GM23248 (cell line): ENCODE measurements around the gene GHR. TPM values are rescaled to one million over a fixed set of nuclear protein-coding genes. Genes with fewer than 3 reads are reported as not detected.

Source experiments
- DNase-seq: peaks from one replicate; pipeline ENCODE4 v3.0.0-alpha.2; 2015
- H2AFZ ChIP-seq: fragments of 200-600 bp; sonication (generic); 2 replicates; pipeline ENCODE4 v1.6.1; 2016; ENCODE audit warnings: antibody characterized with exemption
- H3F3A ChIP-seq: fragments of 200-600 bp; sonication (generic); 2 replicates; pipeline ENCODE4 v1.6.1; 2016; ENCODE audit warnings: mild to moderate bottlenecking, antibody characterized with exemption, mixed run types; ENCODE audit not compliant: insufficient read depth
- H3K27ac ChIP-seq: fragments of 200-600 bp; sonication (generic); 2 replicates; pipeline ENCODE4 v1.5.1; 2016; ENCODE audit warnings: mild to moderate bottlenecking
- H3K27me3 ChIP-seq: fragments of 200-600 bp; sonication (generic); replicated peaks from 2 replicates; pipeline ENCODE4 v1.6.1; 2016; ENCODE audit warnings: mild to moderate bottlenecking; ENCODE audit not compliant: insufficient read depth
- H3K36me3 ChIP-seq: fragments of 200-600 bp; sonication (generic); 2 replicates; pipeline ENCODE4 v1.6.1; 2016; ENCODE audit warnings: low read depth, mild to moderate bottlenecking
- H3K4me1 ChIP-seq: fragments of 200-600 bp; sonication (generic); 2 replicates; pipeline ENCODE4 v1.6.1; 2016; ENCODE audit warnings: mild to moderate bottlenecking; ENCODE audit not compliant: insufficient read depth
- H3K4me2 ChIP-seq: fragments of 200-600 bp; sonication (generic); one replicate; pipeline ENCODE4 v1.6.1; 2016; ENCODE audit warnings: mild to moderate bottlenecking; ENCODE audit not compliant: unreplicated experiment
- H3K4me3 ChIP-seq: fragments of 200-600 bp; sonication (generic); 2 replicates; pipeline ENCODE4 v1.5.1; 2016; ENCODE audit warnings: mild to moderate bottlenecking
- H3K79me2 ChIP-seq: fragments of 200-600 bp; sonication (generic); 2 replicates; pipeline ENCODE4 v1.6.1; 2016; ENCODE audit warnings: mild to moderate bottlenecking; ENCODE audit not compliant: insufficient read depth
- H3K9ac ChIP-seq: fragments of 200-600 bp; sonication (generic); 2 replicates; pipeline ENCODE4 v1.6.1; 2016; ENCODE audit warnings: mild to moderate bottlenecking
- H3K9me2 ChIP-seq: fragments of 200-600 bp; sonication (generic); 2 replicates; pipeline ENCODE4 v1.6.1; 2016; ENCODE audit warnings: mixed run types, mild to moderate bottlenecking, moderate library complexity; ENCODE audit not compliant: insufficient read depth
- H3K9me3 ChIP-seq: fragments of 200-600 bp; sonication (generic); one replicate; pipeline ENCODE4 v1.6.1; 2017; ENCODE audit warnings: low read depth
- H4K20me1 ChIP-seq: fragments of 200-600 bp; sonication (generic); 2 replicates; pipeline ENCODE4 v1.6.0; 2016; ENCODE audit not compliant: insufficient read depth
- EZH2 ChIP-seq: fragments of 200-600 bp; sonication (generic); IDR thresholded peaks from 2 replicates; pipeline ENCODE4 v1.6.1; 2018; ENCODE audit warnings: antibody characterized with exemption, mild to moderate bottlenecking; ENCODE audit not compliant: insufficient read depth, poor library complexity, severe bottlenecking
- EZH2phosphoT487 ChIP-seq: fragments of 200-600 bp; sonication (generic); IDR thresholded peaks from 2 replicates; pipeline ENCODE4 v1.6.1; 2018; ENCODE audit warnings: antibody characterized with exemption, moderate library complexity, mild to moderate bottlenecking, low read depth; ENCODE audit not compliant: insufficient read depth
- WGBS, 2 experiments: methylation state at CpG; one replicate each; pipeline ENCODE4 v1.1.6; 2015 to 2017; ENCODE audit warnings: low lambda C conversion rate in 2 of 2, low coverage in 1 of 2; ENCODE audit errors: missing lambda C conversion rate in 2 of 2; 5-methylcytosine and 5-hydroxymethylcytosine counted together
- in situ Hi-C: fragments of 300-500 bp; cut with MboI; formaldehyde crosslinking; loops from 2 replicates; pipeline ENCODE4 v1.15.0; 2020
- polyA plus RNA-seq: library from polyadenylated mRNA; unstranded; fragments of >200 nt; fragmentation: Nextera tagmentation; extraction: Ambion mirVana; gene quantifications from 2 replicates; pipeline ENCODE4 v1.2.1, GENCODE V29; 2016
- total RNA-seq: library from RNA; depleted of rRNA; stranded (reverse); fragments of >200 nt; shearing (Covaris generic); gene quantifications from 2 replicates; pipeline ENCODE4 v1.2.3, GENCODE V29; 2014

The GHR gene
- total and polyA plus RNA-seq, 2 experiments from 2014 or later = 0.64 to 1.5 TPM

GRCh38 chr5:42502613-42503470 lies 79.6 kb downstream of the GHR start:
- no peaks in the 10 kb centered on the region; the same call in 1 of the 2 replicates for H3K4me1 ChIP-seq
- no peaks in the 10 kb centered on the region for H3K36me3 ChIP-seq
- H3K27ac ChIP-seq = no peak overlapping the region
- no peak overlapping the region for H3K9ac ChIP-seq
- no peaks in the 10 kb centered on the region for H3F3A ChIP-seq
- TF ChIP-seq EZH2 (no peak), EZH2phosphoT487 (no peak)
- H3K9me2 ChIP-seq = no peaks in the 10 kb centered on the region
- H3K79me2 ChIP-seq = no peaks in the 10 kb centered on the region
- no peak overlapping the region for H3K4me3 ChIP-seq
- H4K20me1 ChIP-seq = no peaks in the 10 kb centered on the region
- H3K27me3 ChIP-seq = no peaks in the 10 kb centered on the region
- DNase-seq = peak; percentile 13
- H3K4me2 ChIP-seq = no peak overlapping the region
- in situ Hi-C loops = no loop called here
- no peaks in the 10 kb centered on the region for H3K9me3 ChIP-seq
- no peak overlapping the region for H2AFZ ChIP-seq
- WGBS, 2 experiments = 65 to 72% methylated on average over 2 of the region's 2 CpGs

- no peaks in the 10 kb centered on the region for H3K36me3 ChIP-seq
- H3K4me2 ChIP-seq = no peak overlapping the region
- no peak overlapping the region for H3K9ac ChIP-seq
- no peaks in the 10 kb centered on the region for H4K20me1 ChIP-seq
- no peaks in the 10 kb centered on the region for H3K9me2 ChIP-seq
- H3K9me3 ChIP-seq = no peaks in the 10 kb centered on the region
- TF ChIP-seq EZH2phosphoT487 = no peak
- TF ChIP-seq EZH2 = no peak
- H3K4me1 ChIP-seq = no peaks in the 10 kb centered on the region; the same call in 1 of the 2 replicates
- no peaks in the 10 kb centered on the region for H3K79me2 ChIP-seq
- H3K27me3 ChIP-seq = no peaks in the 10 kb centered on the region
- no peak for DNase-seq
- H3K4me3 ChIP-seq = no peak overlapping the region
- WGBS, 2 experiments = 84 to 92% methylated on average over 2 of the region's 2 CpGs
- no peaks in the 10 kb centered on the region for H3F3A ChIP-seq
- no peak overlapping the region for H3K27ac ChIP-seq
- in situ Hi-C loops = no loop called here
- no peak overlapping the region for H2AFZ ChIP-seq
Measured at GRCh38 chr5:42506662-42507061, 83.4 kb downstream of the GHR start.

- in situ Hi-C loops = no loop called here
- 67 to 72% methylated on average over 5 of the region's 5 CpGs for WGBS, 2 experiments
- no peaks in the 10 kb centered on the region for H3F3A ChIP-seq
- DNase-seq = no peak
- H3K4me2 ChIP-seq = no peak overlapping the region
- H3K79me2 ChIP-seq = no peaks in the 10 kb centered on the region
- TF ChIP-seq EZH2phosphoT487 = no peak
- no peak for TF ChIP-seq EZH2
- H4K20me1 ChIP-seq = no peaks in the 10 kb centered on the region
- no peaks in the 10 kb centered on the region for H3K36me3 ChIP-seq
- no peaks in the 10 kb centered on the region for H3K9me2 ChIP-seq
- H3K27me3 ChIP-seq = no peaks in the 10 kb centered on the region
- H3K9ac ChIP-seq = no peak overlapping the region
- no peak overlapping the region for H2AFZ ChIP-seq
- no peaks in the 10 kb centered on the region for H3K9me3 ChIP-seq
- no peak overlapping the region for H3K27ac ChIP-seq
- H3K4me1 ChIP-seq = no peaks in the 10 kb centered on the region; the same call in 1 of the 2 replicates
- no peak overlapping the region for H3K4me3 ChIP-seq
Measured at GRCh38 chr5:42507451-42508097, 84.3 kb downstream of the GHR start.

- Histone ChIP-seq H3K36me3 (no peaks in the 10 kb centered on the region), H3K9me3 (no peaks in the 10 kb centered on the region), H3K4me2 (no peak overlapping the region), H3K9ac (no peak overlapping the region), H3F3A (no peaks in the 10 kb centered on the region), H3K9me2 (no peaks in the 10 kb centered on the region; the same call in 1 of the 2 replicates), H4K20me1 (no peaks in the 10 kb centered on the region), H3K4me1 (no peaks in the 10 kb centered on the region), H2AFZ (no peak overlapping the region), H3K4me3 (no peak overlapping the region), H3K79me2 (no peaks in the 10 kb centered on the region), H3K27me3 (no peaks in the 10 kb centered on the region), H3K27ac (no peak overlapping the region)
- 95 to 97% methylated on average over 9 of the region's 9 CpGs for WGBS, 2 experiments
- no peak for DNase-seq
- in situ Hi-C loops = no loop called here
- TF ChIP-seq EZH2 (no peak), EZH2phosphoT487 (no peak)
Measured at GRCh38 chr5:42513246-42513645, 90.0 kb downstream of the GHR start.
